GM19397 (cell line): ENCODE measurements around the gene SETD7.
A peak's percentile ranks its signal among the peaks of the same experiment; 100 is the strongest.

Experiments used
- ATAC-seq: cut with Tn5 transposase; IDR thresholded peaks from one replicate; pipeline ENCODE4 v1.9.1; 2021; ENCODE audit warnings: mild to moderate bottlenecking, moderate library complexity; ENCODE audit not compliant: unreplicated experiment

The SETD7 gene

DNA sequence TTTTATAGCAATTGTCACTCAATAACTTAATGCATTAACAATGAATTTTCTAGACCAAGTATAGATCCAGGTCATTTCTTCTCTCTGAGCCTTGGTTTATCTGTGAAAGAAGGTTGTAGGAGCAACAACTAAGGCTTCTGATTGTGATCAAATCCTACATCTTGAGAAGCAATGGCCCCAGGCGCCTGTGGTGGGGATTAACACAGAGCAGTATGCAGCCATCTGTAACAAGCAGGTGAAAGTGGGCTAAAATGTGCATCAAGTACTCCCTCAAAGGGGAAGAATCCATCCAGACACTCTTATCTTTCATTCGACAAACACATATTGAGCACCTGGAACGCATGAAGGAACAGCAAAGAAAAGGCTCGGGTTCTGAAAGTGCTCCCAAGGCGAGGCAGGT lies 19.1 kb upstream of the SETD7 start:
- ATAC-seq, result no peak

DNA sequence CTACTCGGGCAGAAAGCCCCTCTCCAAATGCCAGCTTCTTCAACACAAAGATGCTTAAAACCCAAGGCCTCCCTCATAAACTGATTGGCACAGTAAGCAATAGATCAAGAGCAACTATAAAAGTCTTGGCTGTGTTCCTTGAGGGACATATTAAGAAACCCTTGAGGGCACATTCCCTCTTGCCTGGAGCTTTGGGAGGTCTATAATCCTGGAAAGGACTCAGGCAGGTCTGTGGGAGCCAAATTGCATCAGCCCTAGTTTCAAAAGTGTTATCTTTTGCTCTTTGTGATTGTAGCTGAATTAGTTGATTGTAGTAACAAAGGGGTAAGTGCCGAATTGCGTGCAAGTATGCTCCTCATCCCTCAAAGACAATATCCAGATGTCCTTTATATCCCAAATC lies 18.6 kb upstream of the SETD7 start:
- no peak for ATAC-seq

- no peak for ATAC-seq
Observed at GRCh38 chr4:139568206-139568955, 12.4 kb upstream of the SETD7 start.

GRCh38 chr4:139567159-139567870 lies 11.3 kb upstream of the SETD7 start:
- ATAC-seq, result no peak

GRCh38 chr4:139564502-139564901 lies 8.5 kb upstream of the SETD7 start:
- no peak for ATAC-seq

GRCh38 chr4:139563515-139563914 lies 7.5 kb upstream of the SETD7 start:
- ATAC-seq, result no peak

DNA sequence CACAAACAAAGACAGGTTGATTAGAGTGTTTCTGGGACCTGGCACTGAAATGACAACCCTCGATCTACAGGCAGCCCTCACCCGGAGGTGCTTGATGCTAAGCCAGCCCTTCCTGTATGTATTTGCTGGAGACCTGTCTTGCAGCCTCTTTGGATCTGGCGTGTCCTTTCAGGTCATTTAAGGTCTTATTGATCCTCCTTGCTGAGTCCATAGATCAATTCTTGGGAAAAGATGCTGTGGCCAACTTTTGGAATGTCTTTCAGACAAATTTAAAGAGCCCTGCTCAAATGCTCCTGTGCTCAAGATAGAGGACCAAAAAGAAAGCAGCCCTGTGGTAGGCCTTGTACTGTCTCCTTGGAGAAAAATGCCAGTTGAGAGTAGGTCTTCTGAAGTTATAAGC lies 6.8 kb upstream of the SETD7 start:
- ATAC-seq, result no peak

DNA sequence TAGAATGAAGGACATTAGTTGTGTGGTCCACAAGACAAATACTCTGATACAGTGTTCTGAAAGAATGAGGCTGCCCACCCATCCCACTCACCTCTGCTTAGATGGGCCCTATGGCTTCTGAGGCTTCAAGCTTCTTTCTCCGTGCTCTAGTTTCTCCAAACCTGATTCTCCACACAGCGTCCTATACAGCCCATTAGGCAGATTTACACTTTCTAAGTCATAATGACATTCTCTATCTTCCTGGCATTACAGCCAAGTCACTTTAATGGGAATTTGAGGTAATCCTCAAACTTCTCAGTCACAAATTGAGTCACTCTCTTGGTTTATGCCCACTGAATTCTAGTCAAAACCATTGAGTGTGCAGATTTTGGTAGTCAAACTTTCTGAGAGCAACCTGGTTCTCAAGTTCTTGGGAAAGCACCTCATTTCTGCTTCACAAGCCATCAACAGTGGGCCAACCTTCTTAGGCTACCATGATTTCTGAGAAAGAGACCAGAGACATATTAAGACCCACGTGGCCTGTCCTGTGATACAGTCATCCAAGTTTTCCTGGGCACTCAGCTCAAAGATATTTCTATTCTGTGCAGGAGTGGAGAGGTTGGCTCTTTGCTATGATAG lies 6.2 kb upstream of the SETD7 start:
- no peak for ATAC-seq

- ATAC-seq, result no peak
Observed at GRCh38 chr4:139560406-139561104, 4.5 kb upstream of the SETD7 start.

DNA sequence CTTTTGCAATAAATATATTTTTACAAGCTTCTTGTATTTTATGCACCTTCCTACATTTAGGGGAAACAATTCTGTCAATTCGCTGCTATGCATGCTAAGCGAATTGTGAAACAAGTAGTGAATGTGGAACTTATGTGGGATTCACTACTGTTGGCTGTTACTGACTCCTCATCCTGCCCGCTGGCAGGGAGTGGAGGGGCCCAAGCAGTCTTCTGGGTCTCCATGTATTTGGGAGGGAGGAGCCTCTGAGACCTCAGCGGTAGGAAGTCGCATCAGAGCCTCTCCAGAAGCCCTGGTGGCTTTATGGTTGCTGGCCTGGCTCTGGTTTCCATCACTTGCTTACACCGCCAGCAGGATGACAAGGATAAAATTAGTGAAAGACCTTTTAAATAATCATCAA lies 3.7 kb upstream of the SETD7 start:
- ATAC-seq, result no peak

- ATAC-seq, result no peak
Observed at GRCh38 chr4:139559089-139559479, 3.1 kb upstream of the SETD7 start.

- no peak for ATAC-seq
Observed at GRCh38 chr4:139558235-139559088, 2.4 kb upstream of the SETD7 start.

DNA sequence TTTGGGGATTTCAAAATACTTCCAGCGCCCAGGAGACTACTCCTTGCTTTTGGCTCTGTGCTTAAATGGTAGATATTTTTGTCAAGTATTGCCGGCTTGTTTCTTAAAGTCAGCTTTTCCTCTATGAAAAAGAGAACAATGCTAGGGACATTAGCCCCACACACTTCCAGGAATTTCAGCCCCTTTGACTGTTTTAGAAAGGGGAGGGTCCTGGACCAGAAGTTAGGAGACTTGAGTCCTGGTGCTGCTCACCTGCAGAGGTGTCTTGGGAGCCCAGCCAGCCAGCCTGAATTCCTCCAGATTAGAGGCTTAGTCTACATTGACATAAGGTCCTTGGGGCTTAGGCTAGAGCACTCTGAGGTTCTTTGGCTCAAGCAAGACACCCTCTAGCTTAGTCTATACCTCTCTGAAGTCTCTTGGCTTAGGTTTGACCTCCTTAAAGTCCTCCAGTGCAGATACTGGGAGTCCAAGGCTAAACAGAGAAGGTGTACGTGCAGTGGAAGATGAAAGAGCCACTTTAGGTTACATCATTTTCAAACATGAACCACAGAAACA lies 1.6 kb upstream of the SETD7 start:
- no peak for ATAC-seq

DNA sequence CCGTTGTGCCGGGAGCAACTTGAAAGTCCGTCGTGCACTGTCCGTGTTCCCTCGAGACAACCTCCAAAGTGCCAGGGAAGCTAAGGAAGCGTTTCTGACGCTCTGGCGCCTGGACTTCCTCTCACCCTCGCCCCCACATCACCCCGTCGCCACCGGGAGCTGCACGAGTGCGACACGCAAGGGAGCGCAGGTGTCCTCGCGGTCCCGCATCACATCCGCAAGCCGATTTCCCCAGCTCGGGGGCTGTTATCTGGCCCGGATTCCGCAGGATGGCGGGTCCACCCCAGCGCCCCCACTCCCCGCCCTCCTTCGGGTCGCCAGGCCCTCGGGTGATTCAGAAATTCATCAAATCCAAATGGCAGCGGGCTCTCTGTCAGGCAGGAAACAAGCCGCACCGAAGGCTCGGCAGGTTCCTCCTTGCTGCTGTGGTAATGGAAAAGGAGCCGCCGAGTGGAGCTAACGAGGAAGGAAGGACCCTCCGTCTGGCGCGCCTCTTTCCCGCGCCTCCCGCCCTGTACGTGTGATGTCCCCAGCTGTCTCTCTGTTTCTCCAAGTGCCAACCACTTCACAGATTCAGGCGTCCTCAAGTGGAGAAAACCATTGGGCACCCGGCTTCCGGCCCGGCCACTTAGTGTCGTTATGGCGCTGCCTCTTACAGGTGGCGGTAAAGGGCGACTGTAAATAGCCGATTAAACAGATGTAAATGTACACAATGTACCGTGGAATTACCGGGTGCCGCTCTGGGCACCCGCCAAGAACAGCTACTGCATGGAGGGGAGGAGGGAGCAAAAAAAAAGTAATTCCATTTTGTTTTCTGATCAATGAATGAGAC lies 921 bp upstream of the SETD7 start:
- ATAC-seq, result peak; percentile 16

GRCh38 chr4:139555705-139556070 lies 331 bp downstream of the SETD7 start:
- ATAC-seq, result peak; percentile 28

GRCh38 chr4:139554893-139555704 lies 920 bp downstream of the SETD7 start:
- ATAC-seq, result peak; percentile 54

DNA sequence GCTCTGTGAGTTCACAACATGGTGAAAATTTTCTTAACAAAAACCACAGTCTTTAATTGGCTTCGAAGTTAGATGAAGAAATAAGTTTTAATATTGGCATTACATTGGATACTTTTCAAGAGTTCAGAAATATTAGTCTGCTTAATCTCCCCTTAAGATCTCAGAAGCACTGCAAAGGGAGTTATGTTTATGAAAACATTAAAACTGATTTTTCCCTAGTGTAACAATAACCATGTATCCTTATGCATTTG lies 1.5 kb downstream of the SETD7 start:
- no peak for ATAC-seq

DNA sequence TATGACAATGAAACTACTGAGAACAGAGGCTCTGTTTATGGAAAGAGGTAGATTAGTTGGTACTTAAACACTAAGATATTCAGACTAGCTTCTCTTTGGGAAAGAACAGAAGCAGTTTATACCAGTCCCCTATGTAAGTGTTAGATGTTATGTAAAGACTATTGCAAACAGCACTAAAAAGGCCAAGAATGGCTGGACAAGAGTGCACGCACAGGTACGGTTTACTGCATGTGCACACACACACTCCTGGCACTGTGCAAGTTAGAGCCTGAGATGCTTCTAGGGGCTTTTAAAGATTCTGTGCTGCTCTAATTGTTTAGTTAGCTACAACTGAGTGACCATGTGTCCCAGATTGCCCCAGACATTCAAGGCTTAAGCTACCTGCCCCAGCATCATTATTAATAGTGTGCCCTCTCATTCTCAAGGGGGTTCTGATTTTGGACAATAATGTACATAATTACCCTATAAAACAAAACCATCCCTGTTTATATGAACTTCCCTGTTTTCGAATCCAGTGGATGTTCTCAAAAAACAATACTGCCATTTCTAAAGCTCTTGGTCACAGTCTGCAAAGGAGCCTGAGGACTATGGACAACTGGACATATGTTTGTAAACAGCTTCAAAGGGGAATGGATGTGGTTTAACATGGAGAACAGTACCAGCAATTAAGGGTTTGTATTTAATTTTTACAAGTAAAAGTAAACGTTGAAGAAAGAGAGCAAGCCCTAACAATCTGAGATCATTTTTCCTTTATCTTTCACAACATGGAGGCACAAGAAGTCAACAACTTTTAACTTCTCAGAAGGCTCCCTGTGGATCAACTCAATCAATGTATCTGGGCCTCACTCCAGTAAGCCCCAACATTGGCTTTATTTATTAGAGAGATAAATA lies 2.0 kb downstream of the SETD7 start:
- ATAC-seq, result no peak
